GM18519 (cell line): Measurements from ENCODE around the gene GPX1.
"Not testable (repeated sequence)": the region's sequence is repeated elsewhere in the genome, so short reads cannot be mapped to it uniquely, and the experiment has no call there.

ENCODE experiments used
- ATAC-seq: cut with Tn5 transposase; IDR thresholded peaks from one replicate; pipeline ENCODE4 v1.9.1; 2021; ENCODE audit warnings: mild to moderate bottlenecking, moderate library complexity; ENCODE audit not compliant: unreplicated experiment, low FRiP score

Gene GPX1

GRCh38 chr3:49358217-49358883 is at the start of gene GPX1:
GPX1 (minus strand) TSS chr3:49358353; CDS start chr3:49358278, 75 bp downstream.
- peak; percentile 68 for ATAC-seq

GRCh38 chr3:49406571-49407565 is 48.7 kb upstream of the GPX1 start:
- ATAC-seq = no peak

GRCh38 chr3:49405570-49405969 is 47.4 kb upstream of the GPX1 start:
- ATAC-seq = not testable (repeated sequence)

GRCh38 chr3:49403891-49404290 is 45.7 kb upstream of the GPX1 start:
- no peak for ATAC-seq

- no peak for ATAC-seq
Measured at GRCh38 chr3:49401766-49402165, 43.6 kb upstream of the GPX1 start.

- no peak for ATAC-seq
Measured at GRCh38 chr3:49399461-49399860, 41.3 kb upstream of the GPX1 start.

GRCh38 chr3:49397470-49397869 is 39.3 kb upstream of the GPX1 start:
- ATAC-seq = no peak

GRCh38 chr3:49391310-49391709 is 33.2 kb upstream of the GPX1 start:
- ATAC-seq = not testable (repeated sequence)

GRCh38 chr3:49389297-49389696 is 31.1 kb upstream of the GPX1 start:
- ATAC-seq = no peak

GRCh38 chr3:49388289-49388820 is 30.2 kb upstream of the GPX1 start:
- ATAC-seq = no peak

- ATAC-seq = no peak
Measured at GRCh38 chr3:49387721-49388120, 29.6 kb upstream of the GPX1 start.

- no peak for ATAC-seq
Measured at GRCh38 chr3:49386056-49386756, 28.1 kb upstream of the GPX1 start.

GRCh38 chr3:49385617-49386016 is 27.5 kb upstream of the GPX1 start:
- ATAC-seq = no peak

- no peak for ATAC-seq
Measured at GRCh38 chr3:49383387-49383786, 25.2 kb upstream of the GPX1 start.

GRCh38 chr3:49378249-49378895 is 20.2 kb upstream of the GPX1 start:
- no peak for ATAC-seq

- ATAC-seq = no peak
Measured at GRCh38 chr3:49377483-49377882, 19.3 kb upstream of the GPX1 start.

GRCh38 chr3:49371946-49372345 is 13.8 kb upstream of the GPX1 start:
- no peak for ATAC-seq

GRCh38 chr3:49370585-49371290 is 12.6 kb upstream of the GPX1 start:
- no peak for ATAC-seq

- no peak for ATAC-seq
Measured at GRCh38 chr3:49362561-49362960, 4.4 kb upstream of the GPX1 start.

- no peak for ATAC-seq
Measured at GRCh38 chr3:49359623-49360022, 1.5 kb upstream of the GPX1 start.
